NCI-H345 treated with DMSO at 0.1 percent for 48 hours (cell line): ENCODE results near the gene PBLD.

Source experiments
- DNase-seq: peaks from one replicate; lab custom pipeline; 2025; ENCODE audit not compliant: unreplicated experiment; lab: John Stamatoyannopoulos, UW

PBLD gene

GRCh38 chr10:68332259-68333057 lies at the start of gene PBLD:
Gene PBLD (minus strand): TSS chr10:68332928. CDS start chr10:68306844, 26,084 bp downstream.
- DNase-seq = peak; percentile 40

GRCh38 chr10:68371604-68372003 lies 38.9 kb upstream of the PBLD start:
- no peak for DNase-seq

- DNase-seq = no peak
Measured at GRCh38 chr10:68367121-68367520, 34.4 kb upstream of the PBLD start.

GRCh38 chr10:68366600-68366999 lies 33.9 kb upstream of the PBLD start:
- no peak for DNase-seq

GRCh38 chr10:68365611-68366010 lies 32.9 kb upstream of the PBLD start:
- no peak for DNase-seq

GRCh38 chr10:68364101-68364886 lies 31.6 kb upstream of the PBLD start:
- DNase-seq = no peak

- DNase-seq = no peak
Measured at GRCh38 chr10:68362590-68362989, 29.9 kb upstream of the PBLD start.

GRCh38 chr10:68359189-68359588 lies 26.5 kb upstream of the PBLD start:
- no peak for DNase-seq

- DNase-seq = no peak
Measured at GRCh38 chr10:68353537-68353936, 20.8 kb upstream of the PBLD start.

GRCh38 chr10:68348265-68348741 lies 15.6 kb upstream of the PBLD start:
- DNase-seq = peak; percentile 3

GRCh38 chr10:68346774-68347173 lies 14.0 kb upstream of the PBLD start:
- no peak for DNase-seq

GRCh38 chr10:68345621-68346020 lies 12.9 kb upstream of the PBLD start:
- no peak for DNase-seq

GRCh38 chr10:68342909-68343516 lies 10.3 kb upstream of the PBLD start:
- DNase-seq = no peak

GRCh38 chr10:68340358-68341080 lies 7.8 kb upstream of the PBLD start:
- DNase-seq = no peak

GRCh38 chr10:68336754-68337351 lies 4.1 kb upstream of the PBLD start:
- DNase-seq = no peak

- no peak for DNase-seq
Measured at GRCh38 chr10:68334672-68335467, 2.1 kb upstream of the PBLD start.

- DNase-seq = no peak
Measured at GRCh38 chr10:68333440-68334431, 1.0 kb upstream of the PBLD start.

GRCh38 chr10:68333058-68333395 lies 299 bp upstream of the PBLD start:
- DNase-seq = no peak
